Progenitor cell of endocrine pancreas (in vitro differentiated cells): Measurements from ENCODE around the gene MAT1A. TPM values are rescaled to one million over a fixed set of nuclear protein-coding genes. Genes with fewer than 3 reads are reported as not detected.

Source experiments
- DNase-seq: peaks from one replicate; pipeline ENCODE4 v3.0.0; 2021; ENCODE audit warnings: low spot score; ENCODE audit not compliant: unreplicated experiment
- H3K27ac Mint-ChIP-seq: 2 replicates; pipeline ENCODE4 v1.8.0; 2021; ENCODE audit warnings: mild to moderate bottlenecking, moderate library complexity, mixed read lengths
- H3K27me3 Mint-ChIP-seq: 2 replicates; pipeline ENCODE4 v1.8.0; 2021; ENCODE audit warnings: mixed read lengths
- H3K36me3 Mint-ChIP-seq: 2 replicates; pipeline ENCODE4 v1.8.0; 2022; ENCODE audit warnings: mixed read lengths; ENCODE audit not compliant: insufficient read depth
- H3K4me1 Mint-ChIP-seq: 2 replicates; pipeline ENCODE4 v1.8.0; 2021; ENCODE audit warnings: low read depth, mixed read lengths
- H3K4me3 Mint-ChIP-seq: 2 replicates; pipeline ENCODE4 v1.8.0; 2021; ENCODE audit warnings: low read depth, mild to moderate bottlenecking, moderate library complexity, mixed read lengths
- H3K9me3 Mint-ChIP-seq: 2 replicates; pipeline ENCODE4 v1.8.0; 2021; ENCODE audit warnings: low read depth, mixed read lengths
- CTCF ChIP-seq: fragments of 200-600 bp; sonication (generic); IDR thresholded peaks from one replicate; pipeline ENCODE4 v1.5.0; 2021; ENCODE audit warnings: antibody characterized with exemption, mild to moderate bottlenecking; ENCODE audit not compliant: unreplicated experiment
- long read RNA-seq: library from polyadenylated mRNA; unstranded; transcript quantifications from one replicate; pipeline ENCODE4 v2.0.0, GENCODE V29; 2020
- total RNA-seq: library from RNA; stranded (reverse); gene quantifications from 2 replicates; pipeline ENCODE4 v1.2.1, GENCODE V29; 2021

MAT1A gene
- 0.13 and 0.34 TPM in 2 replicates for total RNA-seq
- long read RNA-seq, result 0 reads

GRCh38 chr10:80289451-80290287 is at the start of gene MAT1A:
MAT1A (minus strand) TSS chr10:80289658; CDS start chr10:80289423, 235 bp downstream.
- H3K4me3 Mint-ChIP-seq, result no peak within 1 kb of the TSS
- H3K4me1 Mint-ChIP-seq, result peaks cover 19% of the 10 kb centered on the region
- TF ChIP-seq CTCF, result no peak
- no peaks in the 10 kb centered on the region for H3K9me3 Mint-ChIP-seq
- no peaks in the 10 kb centered on the region for H3K36me3 Mint-ChIP-seq
- DNase-seq, result no peak
- H3K27me3 Mint-ChIP-seq, result peaks cover 7% of the 10 kb centered on the region
- no peak within 1 kb of the TSS for H3K27ac Mint-ChIP-seq

- no peak overlapping the region for H3K4me3 Mint-ChIP-seq
- no peaks in the 10 kb centered on the region for H3K36me3 Mint-ChIP-seq
- no peak overlapping the region for H3K27ac Mint-ChIP-seq
- no peak for DNase-seq
- no peaks in the 10 kb centered on the region for H3K27me3 Mint-ChIP-seq
- peaks cover 11% of the 10 kb centered on the region for H3K9me3 Mint-ChIP-seq
- TF ChIP-seq CTCF, result no peak
- no peaks in the 10 kb centered on the region for H3K4me1 Mint-ChIP-seq
These were observed 44.5 kb upstream of the MAT1A start for GRCh38 chr10:80333983-80334382.

- no peak for TF ChIP-seq CTCF
- Mint-ChIP-seq H3K27ac (no peak overlapping the region), H3K27me3 (no peaks in the 10 kb centered on the region), H3K9me3 (no peaks in the 10 kb centered on the region), H3K4me3 (no peak overlapping the region), H3K4me1 (peaks cover 11% of the 10 kb centered on the region), H3K36me3 (no peaks in the 10 kb centered on the region)
- DNase-seq, result no peak
These were observed 35.5 kb upstream of the MAT1A start for GRCh38 chr10:80324891-80325364.

- Mint-ChIP-seq H3K27ac (no peak overlapping the region), H3K9me3 (no peaks in the 10 kb centered on the region), H3K27me3 (no peaks in the 10 kb centered on the region), H3K4me1 (peaks cover 18% of the 10 kb centered on the region), H3K4me3 (no peak overlapping the region), H3K36me3 (no peaks in the 10 kb centered on the region)
- no peak for TF ChIP-seq CTCF
- DNase-seq, result no peak
These were observed 34.6 kb upstream of the MAT1A start for GRCh38 chr10:80324086-80324485.

GRCh38 chr10:80323311-80323710 is 33.9 kb upstream of the MAT1A start:
- H3K4me3 Mint-ChIP-seq, result no peak overlapping the region
- H3K27ac Mint-ChIP-seq, result no peak overlapping the region
- no peak for TF ChIP-seq CTCF
- H3K27me3 Mint-ChIP-seq, result no peaks in the 10 kb centered on the region
- no peaks in the 10 kb centered on the region for H3K36me3 Mint-ChIP-seq
- no peak for DNase-seq
- no peaks in the 10 kb centered on the region for H3K9me3 Mint-ChIP-seq
- H3K4me1 Mint-ChIP-seq, result peaks cover 22% of the 10 kb centered on the region
